PC-3 (cell line): ENCODE results near the gene MAS1L. TPM values are rescaled to one million over a fixed set of nuclear protein-coding genes. Genes with fewer than 3 reads are reported as not detected.

Experiments
- ATAC-seq: fragments of 200-7000 bp; cut with Tn5 transposase; 2 replicates; pipeline ENCODE4 v1.9.1; 2020; ENCODE audit warnings: mild to moderate bottlenecking, moderate library complexity
- BruUV-seq: library from RNA; stranded (reverse); fragments of 400-500 nt; replicated peaks from 2 replicates; lab custom pipeline; 2021; lab: Mats Ljungman, UMichigan
- CTCF ChIA-PET: fragments of 300-600 bp; sonication (Branson Sonifier 250); formaldehyde crosslinking; loops from one replicate; lab custom pipeline; 2022; ENCODE audit warnings: antibody characterized with exemption; lab: Charles Lee
- POLR2A ChIA-PET: fragments of 300-600 bp; sonication (Branson Sonifier 250); formaldehyde crosslinking; loops from one replicate; lab custom pipeline; 2022; ENCODE audit warnings: antibody characterized with exemption; ENCODE audit not compliant: unreplicated experiment; lab: Charles Lee
- DNase-seq: peaks from one replicate; pipeline ENCODE4 v3.0.0-alpha.2; 2015
- H2AFZ ChIP-seq: fragments of 300-600 bp; sonication (generic); 2 replicates; pipeline ENCODE4 v1.6.0; 2016; ENCODE audit warnings: antibody characterized with exemption, low read length
- H3F3A ChIP-seq: fragments of 300-600 bp; sonication (generic); one replicate; pipeline ENCODE4 v1.6.0; 2017; ENCODE audit warnings: antibody characterized with exemption, low read length, control low read depth, mild to moderate bottlenecking; ENCODE audit not compliant: unreplicated experiment
- H3K27ac ChIP-seq: fragments of 300-600 bp; sonication (generic); 2 replicates; pipeline ENCODE4 v1.5.1; 2016; ENCODE audit warnings: mild to moderate bottlenecking, low read length
- H3K27me3 ChIP-seq: fragments of 300-600 bp; sonication (generic); 2 replicates; pipeline ENCODE4 v1.6.1; 2016; ENCODE audit warnings: low read length, mixed read lengths
- H3K36me3 ChIP-seq: fragments of 300-600 bp; sonication (generic); 2 replicates; pipeline ENCODE4 v1.6.1; 2016; ENCODE audit warnings: low read depth, mixed run types, low read length, mixed read lengths
- H3K4me1 ChIP-seq: fragments of 300-600 bp; sonication (generic); 2 replicates; pipeline ENCODE4 v1.5.1; 2016; ENCODE audit warnings: low read length; ENCODE audit not compliant: insufficient read depth
- H3K4me2 ChIP-seq: fragments of 300-600 bp; sonication (generic); 2 replicates; pipeline ENCODE4 v1.6.0; 2016; ENCODE audit warnings: low read length
- H3K4me3 ChIP-seq: fragments of 300-600 bp; sonication (generic); 2 replicates; pipeline ENCODE4 v1.5.1; 2016; ENCODE audit warnings: mild to moderate bottlenecking, low read length, mixed read lengths
- H3K79me2 ChIP-seq: fragments of 300-600 bp; sonication (generic); 2 replicates; pipeline ENCODE4 v1.6.1; 2017; ENCODE audit warnings: low read length, mixed read lengths
- H3K9ac ChIP-seq: fragments of 300-600 bp; sonication (generic); 2 replicates; pipeline ENCODE4 v1.6.0; 2016; ENCODE audit warnings: mild to moderate bottlenecking, low read length
- H3K9me2 ChIP-seq: fragments of 300-600 bp; sonication (generic); replicated peaks from 2 replicates; pipeline ENCODE4 v1.6.1; 2016; ENCODE audit warnings: mixed run types, low read length, mixed read lengths
- H3K9me3 ChIP-seq: fragments of 300-600 bp; sonication (generic); 2 replicates; pipeline ENCODE4 v1.6.1; 2016; ENCODE audit warnings: low read length, mixed read lengths
- H4K20me1 ChIP-seq: fragments of 300-600 bp; sonication (generic); 2 replicates; pipeline ENCODE4 v1.6.1; 2016; ENCODE audit warnings: low read length, mixed read lengths
- EZH2 ChIP-seq: fragments of 300-600 bp; sonication (generic); IDR thresholded peaks from one replicate; pipeline ENCODE4 v1.6.1; 2017; ENCODE audit warnings: antibody characterized with exemption, mild to moderate bottlenecking, low read length; ENCODE audit not compliant: unreplicated experiment
- EZH2phosphoT487 ChIP-seq: fragments of 300-600 bp; sonication (generic); IDR thresholded peaks from 2 replicates; pipeline ENCODE4 v1.6.1; 2018; ENCODE audit warnings: mild to moderate bottlenecking, antibody characterized with exemption, low read length, borderline replicate concordance
- intact Hi-C: fragments of 100-400 bp; cut with micrococcal nuclease; formaldehyde crosslinking; loops from 2 replicates; pipeline ENCODE4 v1.9.0; 2023
- total RNA-seq: library from RNA; depleted of rRNA; stranded (reverse); fragments of >200 nt; gene quantifications from 2 replicates; pipeline ENCODE4 v1.2.3, GENCODE V29; 2014
- TF ChIP-seq, protein P1 (sequence below): fragments of 300-600 bp; sonication (generic); conservative IDR thresholded peaks from 2 replicates; pipeline ENCODE4 v1.5.1; 2017; ENCODE audit warnings: antibody characterized with exemption, low read depth, mild to moderate bottlenecking, low read length

MAS1L gene
- total RNA-seq, 1 experiment from 2014 or later = not detected

DNA sequence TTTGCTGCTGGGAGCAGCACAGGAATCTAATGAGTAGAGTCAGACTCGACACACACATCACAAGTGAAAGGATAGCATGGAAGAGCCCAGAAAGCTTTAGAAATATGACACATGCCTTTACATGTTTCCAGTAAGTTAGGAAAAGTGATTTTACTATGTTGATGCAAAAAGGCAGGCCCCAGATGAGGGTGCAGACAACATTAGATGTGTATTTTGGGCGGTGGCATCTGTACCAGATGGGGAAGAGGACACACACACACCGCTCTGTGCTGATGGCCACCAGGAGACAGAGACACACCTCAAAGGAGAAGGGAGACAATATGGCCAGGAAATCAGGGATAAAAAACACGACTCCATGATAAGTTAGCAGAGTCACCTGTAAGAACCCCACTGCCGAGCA, 625 bp downstream of the MAS1L start:
- H3K9me3 ChIP-seq = no peaks in the 10 kb centered on the region
- ChIA-PET CTCF (no interaction called here), POLR2A (no interaction called here)
- TF ChIP-seq EZH2phosphoT487 (no peak), EZH2 (no peak)
- TF ChIP-seq, protein P1, sequence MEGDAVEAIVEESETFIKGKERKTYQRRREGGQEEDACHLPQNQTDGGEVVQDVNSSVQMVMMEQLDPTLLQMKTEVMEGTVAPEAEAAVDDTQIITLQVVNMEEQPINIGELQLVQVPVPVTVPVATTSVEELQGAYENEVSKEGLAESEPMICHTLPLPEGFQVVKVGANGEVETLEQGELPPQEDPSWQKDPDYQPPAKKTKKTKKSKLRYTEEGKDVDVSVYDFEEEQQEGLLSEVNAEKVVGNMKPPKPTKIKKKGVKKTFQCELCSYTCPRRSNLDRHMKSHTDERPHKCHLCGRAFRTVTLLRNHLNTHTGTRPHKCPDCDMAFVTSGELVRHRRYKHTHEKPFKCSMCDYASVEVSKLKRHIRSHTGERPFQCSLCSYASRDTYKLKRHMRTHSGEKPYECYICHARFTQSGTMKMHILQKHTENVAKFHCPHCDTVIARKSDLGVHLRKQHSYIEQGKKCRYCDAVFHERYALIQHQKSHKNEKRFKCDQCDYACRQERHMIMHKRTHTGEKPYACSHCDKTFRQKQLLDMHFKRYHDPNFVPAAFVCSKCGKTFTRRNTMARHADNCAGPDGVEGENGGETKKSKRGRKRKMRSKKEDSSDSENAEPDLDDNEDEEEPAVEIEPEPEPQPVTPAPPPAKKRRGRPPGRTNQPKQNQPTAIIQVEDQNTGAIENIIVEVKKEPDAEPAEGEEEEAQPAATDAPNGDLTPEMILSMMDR = no peak
- H3K9ac ChIP-seq = no peak overlapping the region
- H3K4me1 ChIP-seq = no peaks in the 10 kb centered on the region
- H3K27ac ChIP-seq = no peak overlapping the region
- H3K36me3 ChIP-seq = no peaks in the 10 kb centered on the region
- DNase-seq = no peak
- no peaks in the 10 kb centered on the region for H3K79me2 ChIP-seq
- no peaks in the 10 kb centered on the region for H4K20me1 ChIP-seq
- no peaks in the 10 kb centered on the region for H3K9me2 ChIP-seq
- no TSS peak for BruUV-seq
- intact Hi-C loops = no loop called here
- H3K4me3 ChIP-seq = no peak overlapping the region
- no peak overlapping the region for H3K4me2 ChIP-seq
- no peaks in the 10 kb centered on the region for H3F3A ChIP-seq
- no peak overlapping the region for H2AFZ ChIP-seq
- no peak for ATAC-seq
- peaks cover 10% of the 10 kb centered on the region; the same call in 1 of the 2 replicates for H3K27me3 ChIP-seq

DNA sequence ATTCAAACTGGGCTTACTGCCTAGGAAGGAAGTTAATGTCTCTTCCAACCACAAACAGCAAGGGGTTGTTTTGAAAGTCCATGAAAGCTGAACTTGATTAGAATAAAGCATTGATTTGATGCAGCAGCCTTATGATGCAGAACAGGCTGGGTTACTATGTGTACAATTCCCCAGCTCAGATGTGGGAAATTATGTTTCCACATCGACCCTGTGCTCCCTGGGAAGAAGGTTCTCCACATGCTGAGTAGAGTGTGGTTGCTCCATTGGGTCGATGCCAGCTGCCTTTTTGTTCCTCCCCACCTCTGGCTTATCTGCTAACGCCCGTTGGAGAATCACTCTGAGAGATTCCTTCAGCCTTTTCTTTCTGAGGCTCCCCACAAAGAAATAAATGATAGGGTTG, 1.2 kb downstream of the MAS1L start:
- Histone ChIP-seq H3K27me3 (peaks cover 10% of the 10 kb centered on the region; the same call in 1 of the 2 replicates), H3K9me3 (no peaks in the 10 kb centered on the region), H3K4me2 (no peak overlapping the region), H3K27ac (no peak overlapping the region), H2AFZ (no peak overlapping the region), H3K79me2 (no peaks in the 10 kb centered on the region), H4K20me1 (no peaks in the 10 kb centered on the region), H3K9me2 (no peaks in the 10 kb centered on the region), H3K4me3 (no peak overlapping the region), H3K36me3 (no peaks in the 10 kb centered on the region), H3K4me1 (no peaks in the 10 kb centered on the region), H3F3A (no peaks in the 10 kb centered on the region), H3K9ac (no peak overlapping the region)
- TF ChIP-seq, protein P1 = no peak
- TF ChIP-seq EZH2phosphoT487 (no peak), EZH2 (no peak)
- ATAC-seq (no peak), DNase-seq (no peak)
- intact Hi-C loops = no loop called here
- ChIA-PET POLR2A (no interaction called here), CTCF (no interaction called here)
- no TSS peak for BruUV-seq

DNA sequence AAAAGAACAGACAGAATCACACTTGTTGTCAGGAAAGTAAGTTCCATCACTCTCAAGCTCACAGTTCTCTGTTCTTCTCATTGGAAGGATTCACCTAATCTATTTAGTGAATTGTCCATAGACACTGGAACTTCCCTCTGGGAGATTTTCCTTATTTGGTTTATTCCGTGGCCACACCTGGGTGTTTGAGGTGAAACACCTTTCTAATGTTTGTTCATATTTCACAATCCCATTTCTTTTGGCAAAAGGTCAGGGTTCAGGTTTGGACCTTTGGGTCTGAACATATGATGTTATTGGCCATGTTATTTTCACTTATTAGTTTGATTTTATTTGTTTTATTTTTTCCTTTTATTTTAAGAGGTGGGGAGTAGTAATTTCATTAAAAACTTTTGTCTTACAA, 4.0 kb downstream of the MAS1L start:
- POLR2A ChIA-PET = no interaction called here
- no peak for DNase-seq
- no peak for ATAC-seq
- H3K27me3 ChIP-seq = peaks cover 10% of the 10 kb centered on the region; the same call in 1 of the 2 replicates
- CTCF ChIA-PET = no interaction called here
- H3K9me3 ChIP-seq = no peaks in the 10 kb centered on the region
- intact Hi-C loops = no loop called here
- H3K4me1 ChIP-seq = no peaks in the 10 kb centered on the region
- H3K9ac ChIP-seq = no peak overlapping the region
- no peaks in the 10 kb centered on the region for H3K79me2 ChIP-seq
- H3K9me2 ChIP-seq = no peaks in the 10 kb centered on the region
- H3K27ac ChIP-seq = no peak overlapping the region
- no peak overlapping the region for H3K4me3 ChIP-seq
- H3K4me2 ChIP-seq = no peak overlapping the region
- no peaks in the 10 kb centered on the region for H3F3A ChIP-seq
- no peak overlapping the region for H2AFZ ChIP-seq
- no TSS peak for BruUV-seq
- no peaks in the 10 kb centered on the region for H4K20me1 ChIP-seq
- TF ChIP-seq, protein P1 = no peak
- TF ChIP-seq EZH2 (no peak), EZH2phosphoT487 (no peak)
- no peaks in the 10 kb centered on the region for H3K36me3 ChIP-seq
